Cerebellar cortex (tissue), 1 donor: ENCODE results near the gene ZNF697.

Experiments used
- DNase-seq: peaks from one replicate; pipeline ENCODE4 v3.0.0-alpha.2; 2015; ENCODE audit warnings: low spot score

ZNF697 gene

DNA sequence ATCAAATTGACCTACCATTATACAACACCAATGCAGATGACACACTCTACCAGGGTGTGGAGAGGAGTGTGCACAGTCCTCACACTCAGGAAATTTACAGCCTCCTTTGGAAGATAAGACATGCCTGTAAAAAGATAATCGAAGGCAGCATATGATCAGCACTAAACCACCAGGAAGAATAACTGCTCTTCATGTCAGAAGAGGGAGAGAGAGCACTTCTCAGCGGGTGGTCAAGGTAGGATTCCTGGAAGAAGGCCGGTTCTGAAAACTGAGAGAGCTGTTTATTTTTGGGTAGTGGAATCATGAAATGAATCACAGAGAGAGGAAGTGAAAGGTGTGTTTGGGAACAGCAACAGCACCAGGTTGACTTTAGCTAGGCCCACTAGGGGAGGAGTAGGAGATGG, 14.0 kb upstream of the ZNF697 start:
- DNase-seq: no peak

DNA sequence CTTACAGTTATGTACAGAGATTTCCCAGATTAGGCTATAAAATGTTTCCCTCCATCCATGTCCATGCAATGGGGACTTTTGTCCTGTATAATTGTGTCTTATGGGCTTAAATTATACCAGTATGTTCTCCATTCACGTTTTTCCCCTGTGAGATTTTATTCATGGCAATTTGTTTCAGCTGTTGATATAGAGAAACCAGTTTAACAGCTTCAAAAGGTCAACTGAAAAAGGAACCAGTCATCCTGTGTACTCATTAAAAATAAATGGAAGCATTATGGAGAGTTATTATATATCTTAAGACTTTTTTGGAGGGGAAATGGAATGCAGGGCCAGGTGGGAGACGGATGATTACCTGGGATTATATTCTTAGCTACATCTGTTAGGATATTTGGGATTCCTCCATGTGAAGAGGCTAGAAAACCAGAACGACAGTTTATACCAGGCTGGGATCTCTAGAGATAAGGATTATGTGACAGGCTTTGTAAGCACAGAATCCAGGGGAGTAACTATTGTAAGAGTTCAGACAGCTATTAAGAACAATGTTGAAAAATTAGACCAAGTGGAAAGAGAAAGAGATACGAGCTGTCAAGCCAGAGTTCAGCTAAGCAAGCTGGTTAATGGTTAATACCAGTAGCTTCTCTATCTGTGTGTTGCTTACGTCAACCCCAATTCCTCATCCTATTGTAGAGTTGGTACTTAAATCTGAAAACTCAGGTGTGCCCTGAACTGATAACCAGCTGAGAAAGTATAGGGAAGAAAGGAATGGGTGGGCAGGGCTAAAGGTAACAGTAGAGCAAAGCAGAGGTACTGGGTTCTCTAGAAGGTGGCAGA, 12.4 kb upstream of the ZNF697 start:
- DNase-seq: no peak

DNA sequence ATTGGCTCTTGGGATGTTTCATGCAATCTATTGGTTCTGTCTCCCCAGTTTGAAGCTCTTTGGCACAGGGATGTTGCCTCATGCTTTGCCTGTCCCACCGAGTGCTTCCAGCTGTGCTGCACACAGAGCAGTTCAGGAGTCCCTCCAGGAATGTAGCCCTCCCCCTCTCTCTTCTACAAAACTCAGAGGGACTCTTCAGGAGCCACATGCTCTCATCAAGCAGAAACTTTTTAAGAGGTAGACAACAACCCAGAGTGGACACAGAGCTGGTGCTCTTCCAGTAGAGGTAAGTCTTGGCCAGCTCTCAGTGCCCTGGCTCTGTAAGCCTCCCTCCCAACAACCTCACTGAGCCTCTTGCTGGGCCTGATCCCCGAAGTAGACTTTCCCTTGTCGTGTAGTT, 11.6 kb upstream of the ZNF697 start:
- no peak for DNase-seq

DNA sequence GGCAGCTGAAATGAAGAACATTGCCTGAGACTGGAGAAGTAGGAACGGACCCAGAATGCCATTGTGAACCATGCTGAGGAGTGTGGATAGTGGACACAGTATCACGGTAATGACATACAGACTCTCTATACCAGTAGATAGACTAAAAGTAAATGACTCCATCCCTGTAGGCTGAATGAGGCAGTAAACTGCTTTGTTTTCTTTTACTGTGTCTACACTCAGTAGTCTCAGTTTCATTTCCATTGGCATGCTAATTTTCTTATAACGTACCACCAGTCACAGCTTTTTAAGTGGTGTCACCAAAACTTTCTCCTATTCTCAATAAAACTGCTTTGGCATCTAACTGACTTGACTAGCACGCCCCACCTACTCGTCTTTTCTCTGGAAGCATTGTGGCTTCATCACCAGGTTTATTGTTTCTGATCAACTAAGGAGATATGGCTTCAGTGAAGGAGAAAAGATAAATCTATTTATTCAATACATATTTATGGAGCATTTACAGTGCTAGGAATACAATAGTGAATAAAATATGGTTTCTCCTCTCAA, 8.4 kb upstream of the ZNF697 start:
- DNase-seq: no peak

DNA sequence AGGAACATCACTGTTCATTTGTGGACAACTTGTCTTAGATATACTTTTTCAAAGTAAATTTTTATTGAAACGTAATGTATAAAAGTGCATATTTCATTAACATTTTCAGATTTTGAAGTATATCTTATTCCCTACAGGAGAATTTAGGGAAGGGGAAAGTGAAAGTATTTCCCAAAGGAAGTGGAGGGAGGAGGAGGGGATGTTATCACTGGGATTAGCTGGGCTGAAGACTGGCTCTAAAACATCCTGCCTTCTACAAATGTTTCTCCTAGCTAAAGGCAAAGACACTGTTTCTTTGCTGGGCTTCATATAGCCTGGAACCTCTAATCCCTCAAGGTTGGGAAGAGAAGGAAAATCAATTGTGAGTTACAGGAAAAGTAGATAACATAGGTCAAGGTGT, 7.1 kb upstream of the ZNF697 start:
- DNase-seq: no peak

DNA sequence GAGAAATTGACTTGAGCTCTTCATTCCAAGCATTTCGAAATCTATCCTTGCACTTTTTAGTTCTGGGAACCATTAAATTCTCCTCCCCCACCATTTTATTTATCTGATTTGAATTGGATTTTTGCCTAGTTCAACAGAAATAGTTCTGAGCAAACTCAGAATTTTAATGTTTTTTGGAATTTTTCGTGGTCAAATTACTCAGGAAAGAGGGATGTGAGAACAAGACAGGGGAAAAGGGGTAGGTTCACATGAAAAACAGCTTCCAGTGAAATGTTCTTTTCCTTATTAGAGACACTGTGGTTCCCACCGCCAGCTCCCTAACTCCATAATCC, 5.7 kb upstream of the ZNF697 start:
- no peak for DNase-seq

DNA sequence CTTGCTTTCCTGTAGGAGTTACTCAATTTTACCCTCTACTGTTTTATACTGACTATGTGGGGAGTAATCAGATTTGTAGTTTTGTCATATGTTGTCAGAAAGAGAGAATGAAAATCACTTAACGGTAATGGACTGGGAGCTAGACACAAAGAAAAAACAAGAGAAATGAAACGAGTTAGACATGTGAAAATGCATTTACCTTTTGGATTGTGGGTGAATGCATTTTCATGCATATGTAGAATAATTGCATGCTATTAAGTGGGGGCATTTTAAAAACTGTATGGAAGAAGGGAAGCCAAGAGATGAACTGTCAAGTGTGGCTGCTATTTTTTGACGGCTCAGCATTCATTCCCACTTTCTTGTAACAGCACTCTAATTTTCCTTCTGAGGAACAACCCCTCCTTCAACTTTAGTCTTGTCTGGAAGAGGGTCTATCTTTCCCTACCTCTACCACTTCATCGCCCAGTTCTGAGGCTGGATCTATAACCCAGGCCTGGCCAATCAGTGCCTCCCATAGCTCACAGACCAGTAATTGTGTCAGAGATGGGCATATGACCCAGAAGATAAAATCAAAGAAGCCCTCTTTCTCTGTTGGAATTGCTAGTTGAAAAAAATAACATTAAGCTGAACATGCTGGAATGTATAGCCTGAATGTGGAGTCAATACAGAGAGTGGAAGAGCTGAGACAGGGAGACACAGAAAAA, 5.2 kb upstream of the ZNF697 start:
- DNase-seq: no peak

DNA sequence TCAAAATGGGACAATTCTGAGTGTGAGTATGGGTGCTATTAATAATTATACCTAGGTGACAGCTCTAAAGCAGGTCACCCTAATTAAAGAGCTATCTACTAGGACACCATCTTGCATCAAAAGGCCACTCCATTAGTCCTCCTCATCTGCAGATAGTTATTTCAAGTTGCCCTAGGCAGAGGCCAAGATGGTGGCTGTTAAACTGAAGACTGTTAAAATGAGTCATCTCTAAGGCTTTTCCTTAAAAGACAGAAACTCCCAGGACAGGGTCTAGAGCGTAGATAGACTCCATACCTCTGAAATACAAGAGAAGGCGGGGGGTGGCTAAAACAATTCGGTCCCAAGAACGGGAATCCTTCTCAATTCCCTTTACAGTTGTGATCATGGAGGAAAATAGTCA, 4.5 kb upstream of the ZNF697 start:
- no peak for DNase-seq

DNA sequence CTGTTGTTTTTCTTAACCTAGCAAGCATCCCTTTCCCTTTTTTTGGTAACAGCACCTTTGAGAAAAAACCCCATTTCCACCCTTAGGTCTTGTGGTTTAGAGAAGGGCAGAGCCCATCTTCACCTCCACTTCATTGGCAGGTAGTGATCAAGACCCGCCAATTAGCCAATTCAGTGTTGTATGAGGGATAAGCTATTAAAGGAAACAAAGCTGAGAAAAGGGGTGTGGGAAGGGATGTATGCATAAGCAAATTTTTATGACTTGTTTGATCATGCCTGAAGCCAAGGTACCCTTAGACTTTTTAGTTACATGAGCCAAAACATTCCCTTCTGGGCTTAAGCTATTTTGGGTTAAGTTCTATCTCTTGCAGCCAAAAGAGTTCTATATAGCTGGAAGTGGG, 3.6 kb upstream of the ZNF697 start:
- DNase-seq: no peak

DNA sequence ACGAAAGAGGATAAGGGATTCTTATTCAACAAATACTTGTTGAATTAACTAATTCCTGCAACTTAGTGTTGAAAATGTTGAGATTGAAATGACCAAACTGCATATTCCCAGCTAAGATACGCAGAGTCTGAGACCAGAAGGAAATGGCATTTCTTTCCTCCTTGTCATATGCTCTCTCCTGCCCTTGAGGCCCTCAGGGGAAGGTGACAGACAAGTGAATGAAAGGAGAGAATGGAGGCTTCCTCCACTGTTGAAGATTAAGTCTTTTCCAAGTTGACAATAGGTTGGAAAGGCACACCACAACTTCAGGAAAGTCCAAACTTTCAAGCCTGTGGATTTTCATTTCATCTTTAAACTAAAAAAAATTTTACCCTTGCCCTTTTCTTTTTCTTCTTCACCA, 3.1 kb upstream of the ZNF697 start:
- no peak for DNase-seq

DNA sequence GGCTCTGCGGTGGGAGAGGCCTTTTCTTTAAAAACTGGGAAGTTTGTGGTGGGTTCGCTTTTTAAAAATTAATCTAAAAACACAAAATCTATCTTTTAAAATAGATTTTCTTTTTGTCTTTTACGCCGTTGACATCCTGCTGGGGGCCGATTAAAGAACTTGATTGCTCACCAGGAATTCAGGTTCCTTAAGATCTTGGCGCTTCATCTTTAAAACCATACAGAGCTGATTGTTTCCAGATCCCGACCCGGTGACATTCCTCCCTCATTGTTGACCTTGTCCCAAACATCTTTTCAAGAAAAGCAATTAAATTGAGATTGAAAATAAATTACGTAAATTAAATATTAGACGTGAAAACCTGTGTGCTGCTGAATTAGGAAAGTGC, 546 bp upstream of the ZNF697 start:
- no peak for DNase-seq

DNA sequence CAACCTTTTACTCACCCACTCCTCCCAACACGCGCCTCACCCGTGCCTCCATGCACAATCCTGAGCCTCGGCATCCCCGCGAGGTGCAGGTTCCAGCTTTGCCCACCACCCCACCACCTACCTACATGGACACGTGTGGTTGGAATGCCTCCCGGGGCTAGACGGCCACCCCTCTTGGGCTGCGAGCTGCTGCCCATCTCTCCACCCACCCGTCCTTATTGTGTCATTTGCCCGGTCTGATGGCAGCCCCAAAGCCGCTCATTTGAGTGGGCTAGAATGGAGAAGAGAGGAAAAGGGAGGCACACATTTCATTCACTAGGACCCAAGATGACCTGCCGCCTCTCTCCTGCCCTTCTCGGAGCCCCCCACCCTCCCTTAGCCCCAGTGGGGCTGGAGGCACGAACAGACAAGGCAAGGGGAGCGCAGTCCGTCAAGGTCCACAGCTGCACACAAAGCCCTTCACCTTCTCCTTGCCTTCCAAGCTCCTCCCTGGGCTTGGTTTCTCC, 785 bp downstream of the ZNF697 start:
- DNase-seq: peak; percentile 3

DNA sequence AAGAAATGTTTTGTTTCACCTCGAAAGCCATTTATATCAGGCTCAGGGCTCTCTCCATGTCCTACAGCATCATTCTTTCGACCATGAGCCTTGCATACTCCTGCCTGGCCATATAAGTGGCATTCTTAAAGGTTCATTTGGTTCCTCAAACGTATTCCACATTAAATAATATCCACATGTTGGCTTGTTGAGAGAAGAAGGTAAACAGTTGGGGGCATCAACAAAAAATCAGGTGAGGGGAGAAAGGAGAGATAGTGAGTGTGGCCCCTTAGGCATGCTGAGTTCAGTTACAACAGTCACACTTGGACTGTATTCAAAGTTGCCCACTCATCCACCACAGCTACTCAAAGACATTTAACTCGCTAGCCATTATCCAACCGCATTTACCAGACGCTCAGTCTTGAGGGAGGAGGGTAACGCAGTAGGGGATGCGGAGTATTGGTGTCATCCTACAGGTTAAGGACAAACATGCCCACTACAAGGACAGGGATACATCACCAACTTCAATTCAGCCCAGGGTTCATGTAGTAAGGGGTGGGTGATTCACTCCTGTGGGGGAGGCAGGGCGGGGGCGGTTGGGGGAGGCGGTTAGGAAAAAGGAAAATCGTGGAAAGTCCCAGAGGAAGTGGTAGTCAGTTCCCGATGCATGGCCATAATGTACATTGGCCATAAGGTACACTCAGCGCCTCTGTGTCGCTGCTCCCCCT, 1.4 kb downstream of the ZNF697 start:
- no peak for DNase-seq

DNA sequence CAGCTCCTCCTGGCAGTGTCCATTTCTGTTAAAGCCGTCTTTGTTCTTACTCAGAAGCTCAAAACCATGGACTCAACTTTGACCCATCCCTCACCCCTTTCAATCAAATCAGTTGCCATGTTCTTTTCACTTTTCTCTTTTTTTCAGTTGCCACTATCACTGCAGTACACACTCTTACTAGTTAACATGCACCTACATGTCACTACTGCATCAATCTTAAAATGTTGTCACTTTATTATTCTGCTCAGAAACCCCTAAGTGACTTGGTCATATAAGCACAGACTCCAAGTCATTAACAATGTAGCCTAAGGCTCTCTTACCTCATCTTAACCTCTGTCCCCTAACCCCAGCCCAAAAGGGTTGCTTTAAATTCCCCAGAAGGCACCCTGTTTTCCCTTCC, 9.0 kb downstream of the ZNF697 start:
- no peak for DNase-seq

DNA sequence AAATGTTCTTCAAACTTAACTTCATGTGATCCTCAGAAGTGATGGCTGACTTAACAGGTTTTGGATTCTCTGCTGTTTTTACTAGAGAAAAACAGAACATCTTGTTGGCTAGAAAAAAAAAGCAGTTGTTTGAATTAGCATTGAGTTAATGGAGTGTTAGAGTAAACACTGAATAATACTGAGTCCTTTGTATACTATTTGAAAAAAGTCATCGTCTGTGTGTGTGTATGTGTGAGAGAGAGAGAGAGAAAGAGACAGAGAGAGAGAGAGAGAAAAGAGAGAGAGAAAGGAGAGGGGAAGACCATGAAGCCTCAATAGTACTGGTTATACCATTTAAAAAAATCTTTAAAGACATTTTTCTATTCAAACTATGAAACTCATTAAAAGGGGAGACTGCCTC, 10.4 kb downstream of the ZNF697 start:
- no peak for DNase-seq

DNA sequence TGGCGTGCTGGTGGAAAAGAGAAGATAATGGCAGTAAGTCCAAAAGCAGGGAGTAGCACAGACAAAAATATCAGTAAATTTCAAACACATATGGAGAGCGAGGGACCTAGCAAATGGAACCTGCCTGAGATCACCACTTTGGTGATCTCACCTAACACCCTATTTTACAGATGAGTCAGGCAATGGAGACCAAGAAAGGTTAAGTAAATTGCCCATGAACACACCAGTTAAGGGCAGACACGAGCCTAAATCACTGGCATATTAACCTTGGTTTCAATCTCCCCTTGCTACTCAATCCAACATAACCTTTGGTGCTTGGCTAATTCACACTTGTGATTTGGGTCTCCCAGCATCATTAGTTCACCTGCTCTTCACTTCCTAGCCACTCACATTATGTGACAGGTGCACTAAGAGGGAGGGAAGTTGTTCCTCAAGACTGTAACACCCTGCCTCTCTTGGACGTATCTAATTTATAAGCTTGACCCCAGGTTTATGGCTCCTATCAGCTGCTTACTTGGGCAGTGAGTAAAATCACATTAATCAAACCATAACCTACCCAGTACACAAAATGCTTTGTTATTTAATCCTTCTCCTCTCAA, 11.5 kb downstream of the ZNF697 start:
- no peak for DNase-seq

DNA sequence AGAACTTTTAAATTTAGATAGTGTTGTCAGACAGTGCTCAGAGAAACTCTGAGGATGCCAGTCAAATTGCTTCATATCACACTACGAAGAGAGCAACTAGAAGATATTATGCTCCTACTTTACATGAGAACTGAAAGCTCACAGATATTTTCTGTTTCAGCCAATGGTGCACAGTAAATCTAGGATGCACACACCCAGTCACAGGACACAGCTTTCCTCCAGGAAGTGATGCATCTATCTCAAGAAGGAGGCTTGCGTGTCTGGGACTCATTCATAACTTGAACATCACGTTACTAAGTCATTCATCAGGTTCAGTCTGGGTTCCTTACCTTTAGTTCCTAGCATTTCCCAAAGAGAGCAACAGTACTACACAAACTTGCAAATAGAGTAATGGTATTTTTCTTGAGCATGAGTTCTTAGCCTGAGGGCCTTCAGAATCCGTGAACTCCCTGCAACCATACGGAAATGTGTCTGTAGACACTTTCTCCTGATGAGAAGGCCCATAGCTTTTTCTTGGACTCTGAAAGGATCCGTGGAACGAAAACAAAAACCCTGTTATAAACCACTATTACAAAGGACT, 12.2 kb downstream of the ZNF697 start:
- DNase-seq: no peak

DNA sequence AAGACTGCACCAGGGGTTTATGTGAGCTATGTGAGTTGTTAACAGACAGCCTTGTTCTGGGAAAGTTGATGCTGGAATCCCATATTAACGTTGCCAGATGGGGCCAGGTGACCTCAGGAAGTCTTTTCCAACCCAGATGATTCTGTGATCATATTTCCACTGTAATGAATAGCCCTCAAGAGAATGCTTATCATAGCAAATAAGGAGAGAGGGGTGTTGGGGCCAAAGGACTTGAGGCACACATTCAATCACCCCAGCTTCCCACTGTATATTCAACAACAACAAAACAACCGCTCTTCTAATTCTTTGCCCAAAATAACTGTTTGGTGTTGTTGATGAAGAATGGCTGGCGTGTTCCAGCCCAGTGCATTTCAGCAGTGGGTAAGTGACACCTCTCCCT, 14.1 kb downstream of the ZNF697 start:
- no peak for DNase-seq

DNA sequence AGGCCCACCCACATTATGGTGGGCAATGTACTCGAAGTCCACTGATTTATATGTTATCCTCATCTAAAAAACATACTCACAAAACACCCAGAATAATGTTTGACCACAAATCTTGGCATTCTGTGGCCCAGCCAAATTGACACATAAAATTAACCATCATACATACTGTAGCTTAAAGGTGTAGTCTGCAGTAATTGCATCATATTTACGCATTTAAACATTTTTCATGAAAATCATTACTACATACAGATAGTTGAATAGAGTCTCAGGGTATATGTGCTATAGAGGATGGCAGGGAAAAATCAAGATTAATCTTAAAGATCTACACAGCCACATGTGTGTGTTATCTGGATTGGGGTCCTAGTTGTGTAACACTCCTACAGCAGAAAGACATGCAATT, 14.5 kb downstream of the ZNF697 start:
- DNase-seq: no peak

DNA sequence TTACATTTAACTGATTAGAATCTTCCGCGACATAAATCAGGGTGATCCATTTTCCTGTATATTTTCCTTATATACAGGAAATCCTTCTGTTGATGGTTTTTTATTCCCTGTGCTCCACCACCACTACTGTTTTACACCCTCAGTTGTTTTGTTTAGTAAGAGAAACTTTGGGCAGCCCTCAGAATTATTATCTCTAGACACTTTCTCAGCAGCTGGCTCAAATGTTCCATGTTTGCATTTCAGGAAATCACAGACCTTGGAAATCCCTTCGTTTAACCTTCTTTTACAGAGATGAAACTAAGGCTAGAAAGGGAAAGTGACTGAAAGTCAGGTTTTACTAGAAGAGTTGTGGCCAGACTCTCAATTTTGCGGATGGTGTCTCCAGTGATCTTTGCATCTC, 15.2 kb downstream of the ZNF697 start:
- DNase-seq: no peak

DNA sequence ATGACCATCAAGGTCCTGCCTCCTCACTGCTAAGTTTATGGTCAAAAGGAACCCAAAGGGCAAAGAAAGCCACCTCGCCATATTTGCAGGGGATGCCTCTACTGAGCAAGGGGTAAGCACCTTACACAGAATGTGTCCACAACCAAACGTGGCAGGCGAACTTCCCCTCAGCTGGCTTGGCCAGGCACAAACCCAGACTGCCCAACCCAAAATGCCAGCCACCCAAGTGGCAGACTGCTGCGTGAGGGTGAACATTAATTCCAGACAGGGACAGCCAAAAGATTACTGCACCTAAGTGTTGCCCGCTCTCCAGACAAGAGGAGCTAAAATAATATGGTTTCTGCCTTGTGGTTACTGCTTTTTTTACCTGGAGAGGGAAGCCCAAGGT, 16.0 kb downstream of the ZNF697 start:
- peak; percentile 6 for DNase-seq
